ENCODE measurements around the gene SLC5A1.
A peak's percentile ranks its signal among the peaks of the same experiment; 100 is the strongest.

SLC5A1 gene

GRCh38 chr22:32042924-32043323, at the start of gene SLC5A1:
TSS of gene SLC5A1 (plus strand) at chr22:32043261. CDS start at chr22:32043282, 21 bp downstream.
- DNase-seq, result no peak

- DNase-seq, result no peak
Measured at GRCh38 chr22:31995046-31995445, 48.0 kb upstream of the SLC5A1 start.

- DNase-seq, result no peak
Measured at GRCh38 chr22:31995807-31996206, 47.3 kb upstream of the SLC5A1 start.

DNA sequence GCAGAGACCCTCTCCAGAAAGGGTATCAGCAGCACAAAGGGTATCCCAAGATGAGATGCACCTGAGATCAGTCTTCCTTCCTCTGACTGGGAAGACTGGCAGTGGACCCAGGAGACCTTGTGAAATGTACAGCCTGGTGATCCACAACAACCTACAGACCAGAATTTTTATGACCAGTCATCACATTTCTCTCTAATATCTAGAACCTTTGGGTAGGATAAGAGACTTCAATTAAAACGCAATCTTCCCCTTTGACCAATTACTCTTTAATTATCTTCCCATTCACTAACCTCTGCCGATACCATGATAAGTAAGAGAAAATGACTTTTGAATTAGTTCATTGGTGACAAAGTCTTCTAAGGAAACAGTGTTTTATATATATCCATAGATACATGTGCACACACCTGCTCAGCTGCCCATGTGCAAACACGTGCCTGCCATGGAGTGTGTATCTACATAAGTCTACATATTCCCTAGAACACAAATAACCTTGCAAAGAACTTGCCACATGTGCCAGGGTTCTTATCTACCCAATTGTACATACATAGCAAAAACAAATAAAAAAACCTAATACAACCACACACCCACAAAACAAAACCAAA, 44.2 kb upstream of the SLC5A1 start:
- no peak for DNase-seq

DNA sequence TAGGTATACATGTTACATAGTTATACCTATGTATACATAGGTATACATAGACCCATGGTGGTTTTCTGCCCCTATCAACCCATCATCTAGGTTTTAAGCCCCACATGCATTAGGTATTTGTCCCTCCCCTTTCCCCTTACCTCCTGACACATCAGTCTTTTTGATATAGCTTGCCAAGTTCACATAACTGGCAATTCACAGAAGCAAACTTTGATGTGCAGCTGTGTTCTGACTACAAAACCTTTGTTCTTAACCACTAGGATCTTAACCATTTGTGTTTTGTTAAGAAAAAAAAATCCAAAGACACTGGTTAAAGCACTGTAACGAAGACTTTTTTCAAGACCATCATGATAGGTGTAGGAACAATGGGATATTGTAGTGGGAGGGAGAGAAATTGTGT, 42.9 kb upstream of the SLC5A1 start:
- DNase-seq, result no peak

- DNase-seq, result no peak
Measured at GRCh38 chr22:32005453-32005852, 37.6 kb upstream of the SLC5A1 start.

GRCh38 chr22:32013200-32013599, 29.9 kb upstream of the SLC5A1 start:
- DNase-seq, result no peak

GRCh38 chr22:32016081-32016480, 27.0 kb upstream of the SLC5A1 start:
- DNase-seq, result no peak

DNA sequence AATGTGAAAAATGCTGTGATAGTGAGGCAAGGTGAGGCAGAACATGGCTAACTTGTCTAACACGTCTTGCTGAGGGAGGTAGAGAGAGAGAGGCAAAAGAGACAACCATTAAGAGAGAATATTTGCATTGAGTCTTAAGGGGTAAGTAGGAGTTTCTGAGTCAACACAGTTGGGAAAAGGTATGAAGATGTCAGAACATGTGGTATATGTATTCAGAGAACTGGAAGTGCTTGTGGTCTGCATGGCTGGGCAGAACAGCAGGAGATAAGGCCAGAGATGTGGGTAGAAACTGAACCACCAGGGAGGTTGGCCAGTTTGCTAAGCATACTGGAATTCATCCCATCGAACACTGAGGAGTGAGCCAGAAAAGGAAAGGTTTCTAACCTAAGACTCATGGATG, 25.0 kb upstream of the SLC5A1 start:
- DNase-seq, result no peak

GRCh38 chr22:32020117-32020516, 22.9 kb upstream of the SLC5A1 start:
- peak; percentile 25 to 68 for DNase-seq

- DNase-seq, result no peak
Measured at GRCh38 chr22:32021716-32022115, 21.3 kb upstream of the SLC5A1 start.

DNA sequence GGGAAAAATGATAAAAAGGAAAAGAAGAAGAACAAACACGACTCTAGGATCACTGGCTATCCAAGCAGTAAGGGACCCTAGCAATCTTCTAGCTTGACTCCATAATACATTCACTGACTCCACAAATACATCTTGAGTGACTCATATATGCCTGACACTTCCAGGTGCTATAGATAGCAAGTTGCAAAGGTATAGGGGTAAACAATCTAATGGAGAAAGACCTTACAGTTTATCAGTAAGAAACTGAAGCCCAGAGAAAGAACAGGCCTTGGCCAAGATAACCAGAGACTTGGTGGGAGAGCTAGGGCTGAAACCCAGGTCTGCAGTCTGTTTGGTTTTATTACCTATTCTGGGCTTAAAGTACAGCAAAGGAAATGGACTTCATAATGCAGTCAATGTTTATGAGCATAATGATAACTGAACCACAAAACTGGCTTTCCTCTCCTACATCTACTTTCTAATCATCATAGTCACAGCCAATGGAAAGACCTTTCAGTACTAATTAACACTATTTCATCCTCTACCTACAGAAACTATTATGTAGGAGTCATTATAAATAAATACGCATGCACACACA, 19.7 kb upstream of the SLC5A1 start:
- DNase-seq, result no peak

DNA sequence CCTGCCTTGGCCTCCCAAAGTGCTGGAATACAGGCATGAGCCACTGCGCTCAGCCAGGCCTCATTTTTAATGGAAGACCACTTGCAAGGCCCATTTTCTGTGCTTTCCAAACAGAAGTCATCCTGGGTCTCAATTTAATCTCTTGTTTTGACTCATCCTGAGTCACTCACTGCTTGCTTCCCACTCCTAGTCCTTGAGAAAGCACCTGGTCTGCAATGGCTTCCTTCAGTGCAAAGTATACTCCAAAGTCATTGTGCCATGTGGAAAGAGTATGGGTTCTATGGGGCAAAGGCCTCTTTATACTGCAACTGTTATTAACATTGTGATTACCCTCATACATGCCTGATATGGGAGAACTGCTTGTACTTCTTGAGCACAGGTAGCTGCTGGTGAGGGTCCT, 18.3 kb upstream of the SLC5A1 start:
- DNase-seq, result peak in 1 of 2 donors; percentile 21

DNA sequence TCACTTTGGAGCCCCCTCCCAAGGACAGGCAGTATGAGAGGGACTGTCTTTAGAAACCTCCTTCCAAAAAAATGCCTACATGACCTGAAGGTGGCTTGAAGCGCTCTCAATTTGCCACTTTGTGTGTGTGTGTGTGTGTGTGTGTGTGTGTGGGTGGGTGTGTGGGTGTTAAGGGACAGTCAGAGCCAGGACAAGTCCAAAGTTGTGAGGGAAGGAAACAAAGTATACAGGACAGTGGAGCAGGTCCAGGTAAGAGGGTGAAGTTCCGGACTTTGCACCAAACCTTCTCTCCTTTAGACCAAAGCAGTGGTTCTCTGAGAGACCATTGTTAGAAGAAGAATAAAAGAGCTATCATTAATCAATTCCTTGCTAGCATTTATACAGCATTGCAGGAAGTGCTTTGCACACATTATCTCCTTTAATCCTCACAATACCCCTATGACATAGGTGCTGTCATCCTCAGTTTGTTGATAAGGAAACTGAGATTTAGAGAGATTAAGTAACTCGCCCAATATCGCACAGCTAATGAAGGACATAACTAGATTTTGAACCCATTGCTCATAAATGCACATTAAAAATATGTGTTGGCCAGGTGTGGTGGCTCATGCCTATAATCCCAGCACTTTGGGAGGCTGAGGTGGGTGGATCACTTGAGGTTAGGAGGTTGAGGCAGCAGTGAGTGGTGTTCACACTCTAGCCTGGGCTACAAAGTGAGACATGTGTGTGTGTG, 12.4 kb upstream of the SLC5A1 start:
- DNase-seq, result no peak

GRCh38 chr22:32031466-32031865, 11.6 kb upstream of the SLC5A1 start:
- no peak for DNase-seq

DNA sequence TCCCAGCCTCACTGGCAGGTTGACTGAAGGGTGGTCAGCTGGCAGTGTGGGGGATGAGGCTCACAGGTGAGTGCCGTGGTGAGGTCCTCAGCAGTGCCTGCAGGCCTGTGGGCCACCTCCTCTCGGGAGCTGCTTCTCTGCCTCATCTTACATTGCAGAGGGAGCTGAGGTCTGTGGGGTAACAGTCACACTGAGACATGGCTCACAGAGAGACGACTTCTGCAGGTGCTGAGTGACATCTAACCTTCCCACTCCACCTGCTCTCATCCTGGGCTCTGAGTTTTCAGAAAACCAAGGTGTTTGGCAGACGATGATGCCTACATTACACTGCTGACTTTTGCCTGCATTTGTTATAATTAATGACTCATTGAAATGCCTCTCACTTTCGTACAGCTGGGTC, 8.8 kb upstream of the SLC5A1 start:
- DNase-seq, result no peak

DNA sequence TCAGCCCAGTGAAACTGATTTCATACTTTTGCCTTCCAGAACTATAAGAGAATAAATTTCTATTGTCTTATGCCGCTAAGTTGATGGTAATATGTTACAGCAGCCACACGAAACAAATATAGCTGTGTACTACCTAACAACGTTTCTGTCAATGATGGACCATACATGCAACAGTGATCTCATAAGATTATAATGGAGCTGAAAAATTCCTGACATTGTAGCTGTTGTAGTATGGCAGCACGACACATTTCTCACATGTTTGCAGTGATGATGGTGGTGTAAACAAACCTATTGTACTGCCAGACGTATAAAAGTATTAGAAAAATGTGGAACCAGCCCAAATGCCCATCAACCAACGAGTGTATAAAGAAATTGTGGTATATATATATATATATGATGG, 5.8 kb upstream of the SLC5A1 start:
- no peak for DNase-seq

DNA sequence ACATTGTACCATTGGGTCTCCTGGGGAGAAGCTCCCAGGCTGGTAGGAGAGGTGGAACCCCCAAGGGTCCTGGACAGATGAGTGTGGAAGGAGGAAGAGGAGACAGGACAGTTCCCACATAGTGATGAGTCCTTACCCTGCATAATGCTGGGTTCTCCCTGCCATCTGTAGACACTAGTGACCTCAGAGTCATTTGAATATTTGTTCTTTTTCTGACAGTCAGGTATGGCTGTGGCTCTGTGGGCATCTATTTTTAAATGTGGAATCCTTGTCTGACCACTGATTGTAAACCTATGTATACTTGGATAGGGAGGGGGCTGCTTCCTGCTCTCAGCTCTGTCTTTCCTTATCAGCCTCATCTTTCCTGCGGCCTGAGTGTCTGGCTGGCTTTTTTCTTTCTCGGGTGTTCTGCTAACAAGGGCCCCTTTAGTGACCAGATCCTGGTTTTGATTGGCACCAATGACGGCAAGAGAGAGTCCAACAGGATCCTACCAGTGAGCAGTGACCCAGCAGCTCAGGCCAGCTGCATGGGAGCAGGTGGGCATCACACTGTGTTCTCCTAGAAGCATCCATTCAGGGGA, 2.6 kb upstream of the SLC5A1 start:
- DNase-seq, result no peak

DNA sequence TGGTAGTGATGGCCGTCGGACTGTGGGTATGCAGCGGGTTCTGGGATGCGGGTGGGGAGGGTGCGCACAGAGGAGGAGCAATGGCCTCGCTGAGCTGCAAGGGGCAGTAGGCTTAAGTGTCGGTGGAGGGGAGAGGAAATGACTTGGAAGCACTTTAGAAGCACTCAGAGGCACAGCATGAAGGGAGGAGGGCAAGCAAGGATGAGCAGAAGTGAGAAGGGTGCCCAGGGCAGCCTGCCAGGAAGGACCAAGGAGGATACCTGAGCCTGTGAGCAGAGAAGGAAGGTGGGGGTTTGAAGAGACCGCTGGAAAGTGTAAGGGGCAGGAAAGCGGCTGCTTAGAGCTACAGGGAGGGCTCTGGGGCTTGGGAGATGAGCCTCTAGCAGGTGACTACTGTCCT, 330 bp downstream of the SLC5A1 start:
- no peak for DNase-seq

- DNase-seq, result no peak
Measured at GRCh38 chr22:32044477-32044876, 1.4 kb downstream of the SLC5A1 start.

GRCh38 chr22:32044913-32045312, 1.9 kb downstream of the SLC5A1 start:
- no peak for DNase-seq

DNA sequence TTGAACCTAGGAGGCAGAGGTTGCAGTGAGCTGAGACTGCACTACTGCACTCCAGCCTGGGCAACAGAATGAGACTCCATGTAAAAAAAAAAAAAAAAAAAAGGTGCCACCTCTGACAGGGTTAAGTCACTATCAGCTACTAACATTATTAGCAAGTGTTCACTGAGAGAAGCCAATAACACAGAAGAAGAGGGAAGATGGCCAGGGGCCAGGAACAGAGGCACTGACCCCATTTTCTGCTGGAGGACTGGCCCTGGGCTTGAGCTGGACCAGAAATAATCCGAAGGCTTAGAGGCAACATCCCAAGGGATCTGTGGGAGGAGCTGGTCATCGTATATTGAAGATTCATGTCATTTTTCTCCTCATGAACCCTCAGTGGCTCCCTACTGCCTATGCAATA, 5.0 kb downstream of the SLC5A1 start:
- no peak for DNase-seq

GRCh38 chr22:32050678-32051515, 7.8 kb downstream of the SLC5A1 start:
- DNase-seq, result peak; percentile 78 to 88
